HEK293 (cell line): Measurements from ENCODE around the gene WNT8B.

ENCODE experiments used
- CTCF ChIA-PET: fragments of 350-600 bp; formaldehyde crosslinking; extraction: SDS; loops from one replicate; lab custom pipeline; 2021; ENCODE audit warnings: antibody characterized with exemption; lab: Yijun Ruan, JAX
- POLR2A ChIA-PET: fragments of 300-600 bp; formaldehyde crosslinking; extraction: SDS; loops from one replicate; lab custom pipeline; 2020; ENCODE audit warnings: antibody characterized with exemption, inconsistent platforms; lab: Yijun Ruan, JAX
- H3K27ac ChIP-seq: fragments of 200-500 bp; sonication (Bioruptor generic); 2 replicates; pipeline ENCODE4 v1.5.1; 2014; ENCODE audit warnings: low read depth, low read length, control low read depth, inconsistent platforms; ENCODE audit errors: extremely low read depth
- H3K36me3 ChIP-seq, 2 experiments: fragments of 200-500 bp in 1 of 2; sonication (Bioruptor generic) in 1 of 2; 1 replicate in 1 of 2; 2 replicates in 1 of 2; pipeline ENCODE4 v1.5.1; 2014 to 2017; ENCODE audit warnings: inconsistent platforms in 2 of 2, low read length in 2 of 2; ENCODE audit not compliant: control insufficient read depth in 2 of 2, insufficient read depth in 1 of 2
- H3K4me1 ChIP-seq: fragments of 200-500 bp; sonication (Bioruptor generic); 2 replicates; pipeline ENCODE4 v1.5.1; 2014; ENCODE audit warnings: mild to moderate bottlenecking, low read length, inconsistent platforms; ENCODE audit not compliant: control insufficient read depth, insufficient read depth
- H3K4me3 ChIP-seq: 2 replicates; pipeline ENCODE4 v1.5.1; 2011; ENCODE audit warnings: low read depth, mild to moderate bottlenecking, control low read depth, low read length, moderate library complexity
- H3K9me3 ChIP-seq: fragments of 200-500 bp; sonication (Bioruptor generic); 2 replicates; pipeline ENCODE4 v1.5.1; 2014; ENCODE audit warnings: low read depth, low read length, inconsistent platforms; ENCODE audit not compliant: control insufficient read depth, insufficient read depth
- BCL11B ChIP-seq: fragments of 450-650 bp; formaldehyde crosslinking; IDR thresholded peaks from 2 replicates; pipeline ENCODE4 v1.5.1; 2016; ENCODE audit warnings: low read depth, missing biosample characterization, missing genetic modification characterization
- MYNN ChIP-seq: fragments of 450-650 bp; formaldehyde crosslinking; IDR thresholded peaks from 2 replicates; pipeline ENCODE4 v1.5.1; 2016; ENCODE audit warnings: missing biosample characterization, missing genetic modification characterization, borderline replicate concordance
- PRDM4 ChIP-seq: fragments of 450-650 bp; formaldehyde crosslinking; IDR thresholded peaks from 2 replicates; pipeline ENCODE4 v1.5.1; 2017; ENCODE audit warnings: missing biosample characterization, missing genetic modification characterization
- SCRT1 ChIP-seq: fragments of 450-650 bp; formaldehyde crosslinking; IDR thresholded peaks from 2 replicates; pipeline ENCODE4 v1.5.1; 2016; ENCODE audit warnings: missing biosample characterization, missing genetic modification characterization, borderline replicate concordance
- ZBTB17 ChIP-seq: fragments of 450-650 bp; formaldehyde crosslinking; IDR thresholded peaks from 2 replicates; pipeline ENCODE4 v1.5.1; 2016; ENCODE audit warnings: missing biosample characterization, missing genetic modification characterization
- ZBTB21 ChIP-seq: fragments of 450-650 bp; formaldehyde crosslinking; IDR thresholded peaks from 2 replicates; pipeline ENCODE4 v1.5.1; 2017; ENCODE audit warnings: missing biosample characterization, missing genetic modification characterization
- ZBTB7A ChIP-seq: fragments of 450-650 bp; formaldehyde crosslinking; IDR thresholded peaks from 2 replicates; pipeline ENCODE4 v1.5.1; 2016; ENCODE audit warnings: low read depth, missing biosample characterization, missing genetic modification characterization
- ZBTB8A ChIP-seq: fragments of 450-650 bp; formaldehyde crosslinking; IDR thresholded peaks from 2 replicates; pipeline ENCODE4 v1.5.1; 2016; ENCODE audit warnings: missing biosample characterization, missing genetic modification characterization
- ZNF114 ChIP-seq: fragments of 450-650 bp; formaldehyde crosslinking; IDR thresholded peaks from 2 replicates; pipeline ENCODE4 v1.5.0; 2017; ENCODE audit warnings: missing biosample characterization, missing genetic modification characterization
- ZNF16 ChIP-seq: fragments of 450-650 bp; formaldehyde crosslinking; IDR thresholded peaks from 2 replicates; pipeline ENCODE4 v1.5.1; 2016; ENCODE audit warnings: low read depth, missing biosample characterization, missing genetic modification characterization
- ZNF169 ChIP-seq: fragments of 450-650 bp; formaldehyde crosslinking; IDR thresholded peaks from 2 replicates; pipeline ENCODE4 v1.5.1; 2016; ENCODE audit warnings: missing biosample characterization, missing genetic modification characterization
- ZNF341 ChIP-seq: fragments of 450-650 bp; formaldehyde crosslinking; IDR thresholded peaks from 2 replicates; pipeline ENCODE4; 2016; ENCODE audit warnings: low read depth, missing biosample characterization, missing genetic modification characterization
- ZNF398 ChIP-seq: fragments of 450-650 bp; formaldehyde crosslinking; IDR thresholded peaks from 2 replicates; pipeline ENCODE4 v1.5.1; 2017; ENCODE audit warnings: missing biosample characterization, missing genetic modification characterization
- ZNF423 ChIP-seq: fragments of 450-650 bp; formaldehyde crosslinking; IDR thresholded peaks from 2 replicates; pipeline ENCODE4 v1.5.1; 2016; ENCODE audit warnings: missing biosample characterization, missing genetic modification characterization
- ZNF473 ChIP-seq: fragments of 450-650 bp; formaldehyde crosslinking; IDR thresholded peaks from 2 replicates; pipeline ENCODE4 v1.5.1; 2017; ENCODE audit warnings: missing biosample characterization, missing genetic modification characterization
- ZNF623 ChIP-seq: fragments of 450-650 bp; formaldehyde crosslinking; IDR thresholded peaks from 2 replicates; pipeline ENCODE4 v1.5.1; 2016; ENCODE audit warnings: missing biosample characterization, missing genetic modification characterization
- ZNF670 ChIP-seq: fragments of 450-650 bp; formaldehyde crosslinking; IDR thresholded peaks from 2 replicates; pipeline ENCODE4 v1.5.1; 2016; ENCODE audit warnings: missing biosample characterization, missing genetic modification characterization, low read depth
- ZNF747 ChIP-seq: fragments of 450-650 bp; formaldehyde crosslinking; IDR thresholded peaks from 2 replicates; pipeline ENCODE4 v1.5.1; 2016; ENCODE audit warnings: missing biosample characterization, missing genetic modification characterization
- ZNF785 ChIP-seq: fragments of 450-650 bp; formaldehyde crosslinking; IDR thresholded peaks from 2 replicates; pipeline ENCODE4 v1.5.1; 2016; ENCODE audit warnings: missing biosample characterization, missing genetic modification characterization
- ZNF791 ChIP-seq: fragments of 450-650 bp; formaldehyde crosslinking; IDR thresholded peaks from 2 replicates; pipeline ENCODE4 v1.5.1; 2016; ENCODE audit warnings: missing biosample characterization, missing genetic modification characterization
- ZSCAN30 ChIP-seq: fragments of 450-650 bp; IDR thresholded peaks from 2 replicates; pipeline ENCODE4 v1.5.1; 2018; ENCODE audit warnings: missing biosample characterization, mild to moderate bottlenecking, missing genetic modification characterization, moderate library complexity
- ZSCAN4 ChIP-seq: fragments of 450-650 bp; formaldehyde crosslinking; IDR thresholded peaks from 2 replicates; pipeline ENCODE4 v1.5.1; 2017; ENCODE audit warnings: missing biosample characterization, missing genetic modification characterization

Gene WNT8B

GRCh38 chr10:100482181-100482833 is 19.5 kb downstream of the WNT8B start (continued):
- TF ChIP-seq PRDM4 (peak; percentile 89), ZNF398 (tag by site-specific recombination) (no peak), ZNF747 (tag by site-specific recombination) (no peak), ZBTB8A (no peak), ZBTB7A (no peak), ZNF16 (tag by site-specific recombination) (no peak), MYNN (no peak)

GRCh38 chr10:100482834-100483185 is 20.0 kb downstream of the WNT8B start:
- ChIA-PET CTCF (interaction anchor here (0.6 to 4.2 kb wide), 33 partner anchors 9 to 1601 kb away, joined by 3 to 40 read pairs (median 4); partner anchors contain the start of genes NDUFB8, SCD and SEC31B), POLR2A (interaction anchor here (0.8 to 0.9 kb wide), 2 partner anchors 53 to 110 kb away, joined by 3 to 4 read pairs; partner anchors contain the start of gene HIF1AN)
- Histone ChIP-seq H3K36me3 (peaks cover 0 to 29% of the 10 kb centered on the region in 2 experiments; a peak in 1 of 3 replicates), H3K27ac (no peak overlapping the region), H3K4me1 (peaks cover 8% of the 10 kb centered on the region), H3K4me3 (no peak overlapping the region; the same call in 1 of the 2 replicates), H3K9me3 (no peaks in the 10 kb centered on the region)
- TF ChIP-seq ZBTB17 (tag by site-specific recombination) (peak; percentile 61), ZBTB21 (tag by site-specific recombination) (no peak)

- TF ChIP-seq BCL11B (tag by site-specific recombination) (no peak), ZNF114 (no peak), ZNF623 (tag by site-specific recombination) (no peak), ZNF670 (tag by site-specific recombination) (no peak)
- H3K27ac ChIP-seq, result no peak overlapping the region
- POLR2A ChIA-PET, result interaction anchor here (0.6 kb wide), 1 partner anchor 514 kb away, joined by 3 read pairs; no protein-coding TSS in a partner anchor
- no peaks in the 10 kb centered on the region for H3K9me3 ChIP-seq
- CTCF ChIA-PET, result interaction anchor here (0.6 to 4.2 kb wide), 15 partner anchors 8 to 1583 kb away, joined by 3 to 40 read pairs (median 14); partner anchors contain the start of gene SEC31B
- H3K4me3 ChIP-seq, result no peak overlapping the region
- H3K4me1 ChIP-seq, result peaks cover 2% of the 10 kb centered on the region; the same call in 1 of the 2 replicates
- peaks cover 0 to 40% of the 10 kb centered on the region in 2 experiments; a peak in 1 of 3 replicates for H3K36me3 ChIP-seq
Observed at GRCh38 chr10:100483876-100484666, 21.3 kb downstream of the WNT8B start.

- Histone ChIP-seq H3K9me3 (no peaks in the 10 kb centered on the region), H3K4me1 (no peaks in the 10 kb centered on the region), H3K27ac (no peak overlapping the region), H3K36me3 (peaks cover 0 to 52% of the 10 kb centered on the region in 2 experiments; a peak in 1 of 3 replicates), H3K4me3 (no peak overlapping the region)
- ChIA-PET POLR2A (no interaction called here), CTCF (interaction anchor here (0.9 to 4.2 kb wide), 6 partner anchors 11 to 53 kb away, joined by 3 to 34 read pairs (median 4); no protein-coding TSS in a partner anchor)
- no peak for TF ChIP-seq ZNF791 (tag by site-specific recombination)
- no peak for TF ChIP-seq ZNF473
- no peak for TF ChIP-seq ZSCAN30
- no peak for TF ChIP-seq ZBTB7A
- no peak for TF ChIP-seq ZNF423 (tag by site-specific recombination)
- TF ChIP-seq ZNF785 (tag by site-specific recombination), result no peak
- no peak for TF ChIP-seq ZSCAN4 (tag by site-specific recombination)
- no peak for TF ChIP-seq ZNF341 (tag by site-specific recombination)
- TF ChIP-seq ZNF169 (tag by site-specific recombination), result no peak
- TF ChIP-seq SCRT1, result no peak
Observed at GRCh38 chr10:100485366-100485765, 22.6 kb downstream of the WNT8B start.
